Activated naive CD4-positive, alpha-beta T cell treated with anti-CD3 and anti-CD28 coated beads, Interleukin-2, amount 50 U/mL, for 24 hours (primary cell): ENCODE measurements around the gene ITGA11.

Source experiments
- H3K27ac Mint-ChIP-seq: one replicate; pipeline ENCODE4 v1.8.0; 2021; ENCODE audit warnings: mild to moderate bottlenecking, mixed read lengths
- H3K27me3 Mint-ChIP-seq: one replicate; pipeline ENCODE4 v1.8.0; 2021; ENCODE audit warnings: mixed read lengths
- H3K36me3 Mint-ChIP-seq: one replicate; pipeline ENCODE4 v1.8.0; 2021; ENCODE audit warnings: mixed read lengths
- H3K4me1 Mint-ChIP-seq: one replicate; pipeline ENCODE4 v1.8.0; 2021; ENCODE audit warnings: mixed read lengths
- H3K4me3 Mint-ChIP-seq: one replicate; pipeline ENCODE4 v1.8.0; 2021; ENCODE audit warnings: mild to moderate bottlenecking, mixed read lengths
- H3K9me3 Mint-ChIP-seq: one replicate; pipeline ENCODE4 v1.8.0; 2021; ENCODE audit warnings: mixed read lengths

Gene ITGA11

GRCh38 chr15:68431792-68432401, at the start of gene ITGA11:
Gene ITGA11, minus strand, starts transcription at chr15:68432163. Its CDS starts 97 bp downstream, at chr15:68432066.
- Mint-ChIP-seq H3K4me3 (no peak within 1 kb of the TSS), H3K27me3 (peaks cover 41% of the 10 kb centered on the region), H3K4me1 (peaks cover 7% of the 10 kb centered on the region), H3K36me3 (no peaks in the 10 kb centered on the region), H3K9me3 (no peaks in the 10 kb centered on the region), H3K27ac (no peak within 1 kb of the TSS)

GRCh38 chr15:68481321-68481720, 49.4 kb upstream of the ITGA11 start:
- Mint-ChIP-seq H3K9me3 (no peaks in the 10 kb centered on the region), H3K27me3 (peaks cover 19% of the 10 kb centered on the region), H3K27ac (no peak overlapping the region), H3K36me3 (no peaks in the 10 kb centered on the region), H3K4me1 (no peaks in the 10 kb centered on the region), H3K4me3 (no peak overlapping the region)

- Mint-ChIP-seq H3K27ac (no peak overlapping the region), H3K4me3 (no peak overlapping the region), H3K9me3 (no peaks in the 10 kb centered on the region), H3K4me1 (no peaks in the 10 kb centered on the region), H3K36me3 (no peaks in the 10 kb centered on the region), H3K27me3 (peaks cover 14% of the 10 kb centered on the region)
Measured at GRCh38 chr15:68480296-68480695, 48.3 kb upstream of the ITGA11 start.

GRCh38 chr15:68479870-68480269, 47.9 kb upstream of the ITGA11 start:
- H3K9me3 Mint-ChIP-seq = no peaks in the 10 kb centered on the region
- peaks cover 13% of the 10 kb centered on the region for H3K27me3 Mint-ChIP-seq
- no peak overlapping the region for H3K27ac Mint-ChIP-seq
- H3K36me3 Mint-ChIP-seq = no peaks in the 10 kb centered on the region
- no peak overlapping the region for H3K4me3 Mint-ChIP-seq
- no peaks in the 10 kb centered on the region for H3K4me1 Mint-ChIP-seq

- Mint-ChIP-seq H3K36me3 (no peaks in the 10 kb centered on the region), H3K4me1 (no peaks in the 10 kb centered on the region), H3K9me3 (no peaks in the 10 kb centered on the region), H3K27ac (no peak overlapping the region), H3K4me3 (no peak overlapping the region), H3K27me3 (peaks cover 13% of the 10 kb centered on the region)
Measured at GRCh38 chr15:68479406-68479805, 47.4 kb upstream of the ITGA11 start.

GRCh38 chr15:68478853-68479252, 46.9 kb upstream of the ITGA11 start:
- Mint-ChIP-seq H3K4me1 (no peaks in the 10 kb centered on the region), H3K27me3 (peaks cover 13% of the 10 kb centered on the region), H3K9me3 (no peaks in the 10 kb centered on the region), H3K27ac (no peak overlapping the region), H3K36me3 (no peaks in the 10 kb centered on the region), H3K4me3 (no peak overlapping the region)

GRCh38 chr15:68475449-68475848, 43.5 kb upstream of the ITGA11 start:
- H3K36me3 Mint-ChIP-seq = no peaks in the 10 kb centered on the region

GRCh38 chr15:68471541-68471940, 39.6 kb upstream of the ITGA11 start:
- Mint-ChIP-seq H3K9me3 (no peaks in the 10 kb centered on the region), H3K4me3 (no peak overlapping the region), H3K4me1 (no peaks in the 10 kb centered on the region), H3K27me3 (peaks cover 4% of the 10 kb centered on the region), H3K27ac (no peak overlapping the region), H3K36me3 (no peaks in the 10 kb centered on the region)

More at GRCh38 chr15:68475449-68475848, 43.5 kb upstream of the ITGA11 start:
- Mint-ChIP-seq H3K27me3 (peaks cover 9% of the 10 kb centered on the region), H3K27ac (no peak overlapping the region), H3K4me1 (no peaks in the 10 kb centered on the region), H3K4me3 (no peak overlapping the region), H3K9me3 (no peaks in the 10 kb centered on the region)

- no peak overlapping the region for H3K27ac Mint-ChIP-seq
- H3K27me3 Mint-ChIP-seq = peaks cover 4% of the 10 kb centered on the region
- H3K36me3 Mint-ChIP-seq = no peaks in the 10 kb centered on the region
- H3K4me3 Mint-ChIP-seq = no peak overlapping the region
- H3K4me1 Mint-ChIP-seq = no peaks in the 10 kb centered on the region
- no peaks in the 10 kb centered on the region for H3K9me3 Mint-ChIP-seq
Measured at GRCh38 chr15:68470976-68471375, 39.0 kb upstream of the ITGA11 start.

GRCh38 chr15:68470049-68470742, 38.2 kb upstream of the ITGA11 start:
- H3K4me1 Mint-ChIP-seq = no peaks in the 10 kb centered on the region
- H3K36me3 Mint-ChIP-seq = no peaks in the 10 kb centered on the region
- no peaks in the 10 kb centered on the region for H3K9me3 Mint-ChIP-seq
- peaks cover 4% of the 10 kb centered on the region for H3K27me3 Mint-ChIP-seq
- no peak overlapping the region for H3K27ac Mint-ChIP-seq
- no peak overlapping the region for H3K4me3 Mint-ChIP-seq

GRCh38 chr15:68469162-68470048, 37.4 kb upstream of the ITGA11 start:
- Mint-ChIP-seq H3K9me3 (no peaks in the 10 kb centered on the region), H3K4me1 (no peaks in the 10 kb centered on the region), H3K27me3 (peaks cover 4% of the 10 kb centered on the region), H3K4me3 (no peak overlapping the region), H3K27ac (no peak overlapping the region), H3K36me3 (no peaks in the 10 kb centered on the region)

GRCh38 chr15:68466876-68467275, 34.9 kb upstream of the ITGA11 start:
- peaks cover 2% of the 10 kb centered on the region for H3K27me3 Mint-ChIP-seq
- H3K4me3 Mint-ChIP-seq = no peak overlapping the region
- no peak overlapping the region for H3K27ac Mint-ChIP-seq
- H3K4me1 Mint-ChIP-seq = no peaks in the 10 kb centered on the region
- H3K9me3 Mint-ChIP-seq = no peaks in the 10 kb centered on the region
- H3K36me3 Mint-ChIP-seq = no peaks in the 10 kb centered on the region

GRCh38 chr15:68465861-68466560, 34.0 kb upstream of the ITGA11 start:
- Mint-ChIP-seq H3K36me3 (no peaks in the 10 kb centered on the region), H3K4me1 (no peaks in the 10 kb centered on the region), H3K27ac (no peak overlapping the region), H3K4me3 (no peak overlapping the region), H3K27me3 (peaks cover 2% of the 10 kb centered on the region), H3K9me3 (no peaks in the 10 kb centered on the region)

- Mint-ChIP-seq H3K27me3 (peaks cover 3% of the 10 kb centered on the region), H3K4me3 (no peak overlapping the region), H3K36me3 (no peaks in the 10 kb centered on the region), H3K9me3 (no peaks in the 10 kb centered on the region), H3K27ac (no peak overlapping the region), H3K4me1 (no peaks in the 10 kb centered on the region)
Measured at GRCh38 chr15:68464448-68465090, 32.6 kb upstream of the ITGA11 start.

GRCh38 chr15:68463996-68464395, 32.0 kb upstream of the ITGA11 start:
- Mint-ChIP-seq H3K9me3 (no peaks in the 10 kb centered on the region), H3K4me1 (no peaks in the 10 kb centered on the region), H3K27me3 (peaks cover 3% of the 10 kb centered on the region), H3K27ac (no peak overlapping the region), H3K36me3 (no peaks in the 10 kb centered on the region), H3K4me3 (no peak overlapping the region)
